Neural progenitor cell (in vitro differentiated cells): ENCODE measurements around the gene KRT15. TPM values are rescaled to one million over a fixed set of nuclear protein-coding genes. Genes with fewer than 3 reads are reported as not detected.
A peak's percentile ranks its signal among the peaks of the same experiment; 100 is the strongest.

Experiments used
- DNase-seq: peaks from one replicate; pipeline ENCODE4 v3.0.0-alpha.2; 2016; ENCODE audit warnings: low spot score
- H2AFZ ChIP-seq: fragments of 200-600 bp; sonication (generic); replicated peaks from 2 replicates; pipeline ENCODE4 v1.6.1; 2016; ENCODE audit warnings: antibody characterized with exemption
- H3F3A ChIP-seq: fragments of 200-600 bp; sonication (generic); 2 replicates; pipeline ENCODE4 v1.6.1; 2016; ENCODE audit warnings: antibody characterized with exemption, low read depth
- H3K27ac ChIP-seq: fragments of 200-600 bp; sonication (generic); 2 replicates; pipeline ENCODE4 v1.5.1; 2016; ENCODE audit warnings: mild to moderate bottlenecking
- H3K27me3 ChIP-seq: fragments of 200-600 bp; sonication (generic); 2 replicates; pipeline ENCODE4 v1.6.1; 2016; ENCODE audit warnings: mild to moderate bottlenecking, moderate library complexity
- H3K36me3 ChIP-seq: fragments of 200-600 bp; sonication (generic); 2 replicates; pipeline ENCODE4 v1.5.1; 2016
- H3K4me1 ChIP-seq: fragments of 200-600 bp; sonication (generic); 2 replicates; pipeline ENCODE4 v1.6.1; 2016; ENCODE audit warnings: mixed run types
- H3K4me2 ChIP-seq: fragments of 200-600 bp; sonication (generic); 2 replicates; pipeline ENCODE4 v1.6.1; 2016
- H3K4me3 ChIP-seq: fragments of 200-600 bp; sonication (generic); 2 replicates; pipeline ENCODE4 v1.5.1; 2016
- H3K79me2 ChIP-seq: fragments of 200-600 bp; sonication (generic); 2 replicates; pipeline ENCODE4 v1.6.1; 2016; ENCODE audit warnings: low read depth
- H3K9ac ChIP-seq: fragments of 200-600 bp; sonication (generic); 2 replicates; pipeline ENCODE4 v1.6.1; 2016
- H3K9me3 ChIP-seq: fragments of 200-600 bp; sonication (generic); 2 replicates; pipeline ENCODE4 v1.5.1; 2016; ENCODE audit warnings: low read depth
- H4K20me1 ChIP-seq: fragments of 200-600 bp; sonication (generic); 2 replicates; pipeline ENCODE4 v1.6.1; 2016; ENCODE audit warnings: low read depth
- H3K27ac Mint-ChIP-seq: 3 replicates; pipeline ENCODE4 v1.8.0; 2021; ENCODE audit warnings: mixed read lengths
- H3K27me3 Mint-ChIP-seq: 2 replicates; pipeline ENCODE4 v1.8.0; 2022; ENCODE audit warnings: low read depth, mild to moderate bottlenecking, inconsistent platforms, moderate library complexity, mixed read lengths; ENCODE audit not compliant: insufficient read depth
- H3K36me3 Mint-ChIP-seq: 3 replicates; pipeline ENCODE4 v1.8.0; 2021; ENCODE audit warnings: mixed read lengths
- H3K4me1 Mint-ChIP-seq: 3 replicates; pipeline ENCODE4 v1.8.0; 2021; ENCODE audit warnings: mixed read lengths
- H3K4me3 Mint-ChIP-seq: 3 replicates; pipeline ENCODE4 v1.8.0; 2021; ENCODE audit warnings: mild to moderate bottlenecking, moderate library complexity, mixed read lengths
- H3K9me3 Mint-ChIP-seq: 3 replicates; pipeline ENCODE4 v1.8.0; 2020; ENCODE audit warnings: mixed read lengths
- CTCF ChIP-seq: fragments of 200-600 bp; sonication (generic); IDR thresholded peaks from 2 replicates; pipeline ENCODE4 v1.5.1; 2017; ENCODE audit warnings: antibody characterized with exemption, mild to moderate bottlenecking
- EZH2 ChIP-seq: fragments of 200-600 bp; sonication (generic); IDR thresholded peaks from 2 replicates; pipeline ENCODE4 v1.6.1; 2017; ENCODE audit warnings: antibody characterized with exemption, mild to moderate bottlenecking, moderate library complexity
- EZH2phosphoT487 ChIP-seq: fragments of 200-600 bp; sonication (generic); IDR thresholded peaks from 2 replicates; pipeline ENCODE4 v1.6.1; 2017; ENCODE audit warnings: antibody characterized with exemption
- total RNA-seq: library from RNA; depleted of rRNA; stranded (reverse); fragments of >200 nt; gene quantifications from 2 replicates; pipeline ENCODE4 v1.2.3, GENCODE V29; 2015; ENCODE audit warnings: low replicate concordance

The KRT15 gene
- total RNA-seq, 1 donor from 2014 or later: not detected

GRCh38 chr17:41483531-41483930, 35.2 kb downstream of the KRT15 start:
- Mint-ChIP-seq H3K27ac (no peak overlapping the region), H3K4me3 (no peak overlapping the region), H3K36me3 (no peaks in the 10 kb centered on the region), H3K27me3 (peaks cover 4% of the 10 kb centered on the region), H3K9me3 (peaks cover 5% of the 10 kb centered on the region), H3K4me1 (peaks cover 5% of the 10 kb centered on the region)
- Histone ChIP-seq H3K79me2 (no peaks in the 10 kb centered on the region), H3K9ac (no peak overlapping the region), H3K4me1 (peaks cover 14% of the 10 kb centered on the region), H3K36me3 (no peaks in the 10 kb centered on the region), H4K20me1 (no peaks in the 10 kb centered on the region), H3K27me3 (no peaks in the 10 kb centered on the region), H3F3A (peaks cover 5% of the 10 kb centered on the region), H2AFZ (peak overlapping the region; percentile 54), H3K4me2 (peak overlapping the region; percentile 2), H3K4me3 (no peak overlapping the region), H3K27ac (no peak overlapping the region), H3K9me3 (no peaks in the 10 kb centered on the region)
- TF ChIP-seq CTCF (no peak), EZH2phosphoT487 (no peak), EZH2 (no peak)
- DNase-seq: peak; percentile 42

GRCh38 chr17:41481036-41481435, 37.7 kb downstream of the KRT15 start, which contains the start of gene KRT35:
KRT35 (minus strand) TSS chr17:41481151; CDS start chr17:41481097, 54 bp downstream.
- Mint-ChIP-seq H3K27ac (no peak within 1 kb of the TSS), H3K4me3 (no peak within 1 kb of the TSS)
- no peaks in the 10 kb centered on the region for H3K9me3 ChIP-seq

GRCh38 chr17:41480581-41480980, 38.1 kb downstream of the KRT15 start:
- Histone ChIP-seq H2AFZ (no peak overlapping the region), H3K36me3 (no peaks in the 10 kb centered on the region), H3K4me3 (no peak overlapping the region), H3F3A (peaks cover 5% of the 10 kb centered on the region), H3K79me2 (no peaks in the 10 kb centered on the region), H3K9me3 (no peaks in the 10 kb centered on the region), H3K9ac (no peak overlapping the region), H3K27me3 (no peaks in the 10 kb centered on the region), H3K4me1 (peaks cover 14% of the 10 kb centered on the region), H3K4me2 (no peak overlapping the region), H4K20me1 (no peaks in the 10 kb centered on the region), H3K27ac (no peak overlapping the region)
- H3K27ac Mint-ChIP-seq: no peak overlapping the region
- TF ChIP-seq EZH2: no peak
- TF ChIP-seq EZH2phosphoT487: no peak
- no peak for TF ChIP-seq CTCF
- no peaks in the 10 kb centered on the region for H3K36me3 Mint-ChIP-seq
- no peaks in the 10 kb centered on the region for H3K27me3 Mint-ChIP-seq
- H3K4me3 Mint-ChIP-seq: no peak overlapping the region
- DNase-seq: no peak
- peaks cover 5% of the 10 kb centered on the region for H3K4me1 Mint-ChIP-seq
- H3K9me3 Mint-ChIP-seq: peaks cover 2% of the 10 kb centered on the region

More at GRCh38 chr17:41481036-41481435, 37.7 kb downstream of the KRT15 start, which contains the start of gene KRT35:
- Histone ChIP-seq H3F3A (peaks cover 5% of the 10 kb centered on the region), H3K4me1 (peaks cover 14% of the 10 kb centered on the region), H3K4me3 (no peak within 1 kb of the TSS), H2AFZ (no peak within 1 kb of the TSS), H3K27ac (no peak within 1 kb of the TSS), H3K9ac (no peak within 1 kb of the TSS), H3K36me3 (no peaks in the 10 kb centered on the region), H4K20me1 (no peaks in the 10 kb centered on the region), H3K27me3 (no peaks in the 10 kb centered on the region), H3K4me2 (no peak within 1 kb of the TSS), H3K79me2 (no peaks in the 10 kb centered on the region)
- peaks cover 5% of the 10 kb centered on the region for H3K4me1 Mint-ChIP-seq
- no peaks in the 10 kb centered on the region for H3K36me3 Mint-ChIP-seq
- H3K9me3 Mint-ChIP-seq: peaks cover 2% of the 10 kb centered on the region
- peaks cover 2% of the 10 kb centered on the region for H3K27me3 Mint-ChIP-seq
- no peak for DNase-seq
- no peak for TF ChIP-seq EZH2phosphoT487
- no peak for TF ChIP-seq CTCF
- TF ChIP-seq EZH2: no peak
